ENCODE data around the gene CPXM1. TPM values are rescaled to one million over a fixed set of nuclear protein-coding genes. Genes with fewer than 3 reads are reported as not detected.
A peak's percentile ranks its signal among the peaks of the same experiment; 100 is the strongest.

Gene CPXM1
- total RNA-seq, 6 experiments from 2014 or later: 0.10 TPM; not detected in 5

- H3K9me3 Mint-ChIP-seq: no peaks in the 10 kb centered on the region
- peaks cover 12% of the 10 kb centered on the region; the same call in 1 of the 2 replicates for H3K4me1 Mint-ChIP-seq (ENCODE audit: low read depth)
- H3K27ac Mint-ChIP-seq: no peak overlapping the region
- H3K36me3 Mint-ChIP-seq (ENCODE audit: low read depth): no peaks in the 10 kb centered on the region
- peak; percentile 17 for DNase-seq
- peaks cover 36% of the 10 kb centered on the region for H3K27me3 Mint-ChIP-seq (ENCODE audit: insufficient read depth)
- no peak for TF ChIP-seq CTCF (IDR thresholded peaks at IDR 0.05)
- no peak overlapping the region for H3K4me3 Mint-ChIP-seq
Observed at GRCh38 chr20:2767768-2768631, 32.4 kb downstream of the CPXM1 start.

- no peak for DNase-seq
- H3K4me3 Mint-ChIP-seq: no peak overlapping the region
- peaks cover 7% of the 10 kb centered on the region; the same call in 1 of the 2 replicates for H3K4me1 Mint-ChIP-seq (ENCODE audit: low read depth)
- no peak overlapping the region for H3K27ac Mint-ChIP-seq
- peaks cover 32% of the 10 kb centered on the region for H3K27me3 Mint-ChIP-seq (ENCODE audit: insufficient read depth)
- no peak for TF ChIP-seq CTCF (IDR thresholded peaks at IDR 0.05)
- no peaks in the 10 kb centered on the region for H3K36me3 Mint-ChIP-seq (ENCODE audit: low read depth)
- H3K9me3 Mint-ChIP-seq: no peaks in the 10 kb centered on the region
Observed at GRCh38 chr20:2763186-2763585, 37.2 kb downstream of the CPXM1 start.

- no peak for TF ChIP-seq CTCF (IDR thresholded peaks at IDR 0.05)
- Mint-ChIP-seq H3K27me3 (ENCODE audit: insufficient read depth) (peaks cover 33% of the 10 kb centered on the region), H3K27ac (no peak overlapping the region), H3K4me3 (no peak overlapping the region), H3K4me1 (ENCODE audit: low read depth) (peaks cover 2% of the 10 kb centered on the region; the same call in 1 of the 2 replicates), H3K36me3 (ENCODE audit: low read depth) (no peaks in the 10 kb centered on the region), H3K9me3 (no peaks in the 10 kb centered on the region)
- DNase-seq: no peak
Observed at GRCh38 chr20:2762578-2763131, 37.8 kb downstream of the CPXM1 start.

- H3K4me1 Mint-ChIP-seq (ENCODE audit: low read depth): no peaks in the 10 kb centered on the region
- peaks cover 36% of the 10 kb centered on the region for H3K27me3 Mint-ChIP-seq (ENCODE audit: insufficient read depth)
- H3K27ac Mint-ChIP-seq: no peak overlapping the region
- H3K36me3 Mint-ChIP-seq (ENCODE audit: low read depth): no peaks in the 10 kb centered on the region
- no peak for TF ChIP-seq CTCF (IDR thresholded peaks at IDR 0.05)
- no peak overlapping the region for H3K4me3 Mint-ChIP-seq
- no peaks in the 10 kb centered on the region for H3K9me3 Mint-ChIP-seq
- DNase-seq: no peak
Observed at GRCh38 chr20:2761885-2762284, 38.5 kb downstream of the CPXM1 start.

GRCh38 chr20:2760952-2761305 is 39.5 kb downstream of the CPXM1 start:
- Mint-ChIP-seq H3K36me3 (ENCODE audit: low read depth) (no peaks in the 10 kb centered on the region), H3K27ac (no peak overlapping the region), H3K9me3 (no peaks in the 10 kb centered on the region), H3K4me3 (no peak overlapping the region), H3K27me3 (ENCODE audit: insufficient read depth) (peaks cover 35% of the 10 kb centered on the region), H3K4me1 (ENCODE audit: low read depth) (0 out of 2 replicates have a peak, but pooled peaks cover 6% of the 10 kb centered on the region)
- no peak for TF ChIP-seq CTCF (IDR thresholded peaks at IDR 0.05)
- no peak for DNase-seq
